MM.1S (cell line): Measurements from ENCODE around the gene PRR23E.

Source experiments
- DNase-seq: peaks from one replicate; pipeline ENCODE4 v3.0.0-alpha.2; 2015
- H2AFZ ChIP-seq: fragments of 300-600 bp; sonication (generic); 2 replicates; pipeline ENCODE4 v1.6.0; 2016; ENCODE audit warnings: antibody characterized with exemption, low read length
- H3F3A ChIP-seq: fragments of 300-600 bp; sonication (generic); 2 replicates; pipeline ENCODE4 v1.6.1; 2016; ENCODE audit warnings: mild to moderate bottlenecking, antibody characterized with exemption, low read length, moderate library complexity, mixed read lengths; ENCODE audit not compliant: insufficient read depth
- H3K27ac ChIP-seq: fragments of 300-600 bp; sonication (generic); 2 replicates; pipeline ENCODE4 v1.5.1; 2016; ENCODE audit warnings: mild to moderate bottlenecking, low read length
- H3K27me3 ChIP-seq: fragments of 300-600 bp; sonication (generic); replicated peaks from 2 replicates; pipeline ENCODE4 v1.6.0; 2016; ENCODE audit warnings: low read length; ENCODE audit not compliant: insufficient read depth
- H3K36me3 ChIP-seq: fragments of 300-600 bp; sonication (generic); replicated peaks from 2 replicates; pipeline ENCODE4 v1.6.1; 2016; ENCODE audit warnings: mild to moderate bottlenecking, low read length, mixed read lengths; ENCODE audit not compliant: insufficient read depth
- H3K4me1 ChIP-seq: fragments of 300-600 bp; sonication (generic); 2 replicates; pipeline ENCODE4 v1.6.1; 2016; ENCODE audit warnings: low read length, mixed read lengths
- H3K4me2 ChIP-seq: fragments of 300-600 bp; sonication (generic); 2 replicates; pipeline ENCODE4 v1.6.0; 2016; ENCODE audit warnings: low read depth, low read length
- H3K4me3 ChIP-seq: fragments of 300-600 bp; sonication (generic); 2 replicates; pipeline ENCODE4 v1.5.1; 2016; ENCODE audit warnings: low read length, mixed read lengths
- H3K79me2 ChIP-seq: fragments of 300-600 bp; sonication (generic); 2 replicates; pipeline ENCODE4 v1.6.1; 2016; ENCODE audit warnings: mixed run types, low read length, mixed read lengths
- H3K9ac ChIP-seq: fragments of 300-600 bp; sonication (generic); 2 replicates; pipeline ENCODE4 v1.6.1; 2016; ENCODE audit warnings: low read length, mixed read lengths
- H3K9me2 ChIP-seq: fragments of 300-600 bp; sonication (generic); replicated peaks from 2 replicates; pipeline ENCODE4 v1.6.1; 2016; ENCODE audit warnings: mild to moderate bottlenecking, low read length, mixed read lengths; ENCODE audit not compliant: insufficient read depth
- H3K9me3 ChIP-seq: fragments of 300-600 bp; sonication (generic); replicated peaks from 2 replicates; pipeline ENCODE4 v1.6.1; 2016; ENCODE audit warnings: mild to moderate bottlenecking, low read length, mixed read lengths; ENCODE audit not compliant: insufficient read depth
- H4K20me1 ChIP-seq: fragments of 300-600 bp; sonication (generic); 2 replicates; pipeline ENCODE4 v1.6.1; 2016; ENCODE audit warnings: mild to moderate bottlenecking, low read length, moderate library complexity, mixed read lengths; ENCODE audit not compliant: insufficient read depth
- EZH2 ChIP-seq: fragments of 300-600 bp; sonication (generic); optimal IDR thresholded peaks from 2 replicates; pipeline ENCODE3; 2017; ENCODE audit warnings: low read depth, mild to moderate bottlenecking, antibody characterized with exemption, low read length, mixed read lengths
- EZH2phosphoT487 ChIP-seq: fragments of 300-600 bp; sonication (generic); IDR thresholded peaks from 2 replicates; pipeline ENCODE4 v1.6.1; 2018; ENCODE audit warnings: antibody characterized with exemption, low read length
- TF ChIP-seq, protein P1 (sequence below): fragments of 300-600 bp; sonication (generic); IDR thresholded peaks from 2 replicates; pipeline ENCODE4 v1.5.1; 2016; ENCODE audit warnings: antibody characterized with exemption, low read length, mixed read lengths

PRR23E gene

DNA sequence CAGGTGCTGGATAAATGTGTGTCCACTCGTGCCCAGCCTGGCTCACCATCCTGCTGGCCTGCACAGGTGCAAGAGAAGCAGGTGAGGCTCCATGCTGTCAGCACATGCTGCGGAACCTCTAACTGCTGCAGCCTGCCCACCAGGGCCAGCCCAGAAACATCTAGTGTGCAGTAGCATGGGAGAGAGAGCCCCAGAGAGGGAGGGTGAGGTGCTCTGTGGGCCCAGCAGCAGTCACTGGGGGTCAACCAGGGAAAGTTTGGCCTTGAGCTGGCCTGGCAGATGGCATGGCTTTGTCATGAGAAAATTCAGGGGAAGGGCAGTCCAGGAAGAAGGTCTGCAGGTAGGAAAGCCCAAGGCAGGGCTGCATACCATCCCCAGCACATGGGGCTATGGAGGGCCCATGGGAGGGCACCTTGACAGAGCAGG lies 18.2 kb upstream of the PRR23E start:
- Histone ChIP-seq H3K36me3 (no peaks in the 10 kb centered on the region), H3K9me2 (no peaks in the 10 kb centered on the region), H3K4me3 (no peak overlapping the region), H3K27ac (no peak overlapping the region), H3K27me3 (peaks cover 8% of the 10 kb centered on the region), H3K79me2 (no peaks in the 10 kb centered on the region), H3K4me1 (no peaks in the 10 kb centered on the region), H2AFZ (no peak overlapping the region), H3K9ac (no peak overlapping the region), H3K4me2 (no peak overlapping the region), H3F3A (no peaks in the 10 kb centered on the region), H4K20me1 (no peaks in the 10 kb centered on the region), H3K9me3 (no peaks in the 10 kb centered on the region)
- TF ChIP-seq EZH2phosphoT487 (no peak), EZH2 (no peak)
- DNase-seq = no peak

DNA sequence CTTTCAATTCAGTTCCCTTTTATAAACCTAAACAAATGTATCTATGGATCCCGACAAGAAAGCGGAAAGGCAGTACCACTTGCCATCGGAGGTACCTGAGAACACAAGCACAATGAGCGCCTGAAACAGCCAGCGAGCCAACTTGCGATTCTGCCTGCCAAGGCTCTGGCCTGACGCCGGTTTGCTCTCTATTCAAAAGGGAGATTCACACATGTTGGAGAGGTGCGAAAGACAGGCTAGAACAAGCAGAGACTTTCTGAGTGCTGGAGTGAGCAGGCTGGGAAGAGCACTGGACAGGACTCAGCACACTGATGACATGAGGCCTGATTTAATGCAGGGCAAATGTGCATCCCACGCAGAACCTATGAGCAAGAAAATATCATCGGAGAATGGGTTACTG lies 17.7 kb upstream of the PRR23E start:
- no peak overlapping the region for H3K9ac ChIP-seq
- no peak overlapping the region for H3K4me3 ChIP-seq
- DNase-seq = no peak
- no peaks in the 10 kb centered on the region for H3K9me3 ChIP-seq
- H4K20me1 ChIP-seq = no peaks in the 10 kb centered on the region
- peaks cover 4% of the 10 kb centered on the region for H3K27me3 ChIP-seq
- no peaks in the 10 kb centered on the region for H3K79me2 ChIP-seq
- H3K9me2 ChIP-seq = no peaks in the 10 kb centered on the region
- H3K4me2 ChIP-seq = no peak overlapping the region
- H3K4me1 ChIP-seq = no peaks in the 10 kb centered on the region
- TF ChIP-seq, protein P1, sequence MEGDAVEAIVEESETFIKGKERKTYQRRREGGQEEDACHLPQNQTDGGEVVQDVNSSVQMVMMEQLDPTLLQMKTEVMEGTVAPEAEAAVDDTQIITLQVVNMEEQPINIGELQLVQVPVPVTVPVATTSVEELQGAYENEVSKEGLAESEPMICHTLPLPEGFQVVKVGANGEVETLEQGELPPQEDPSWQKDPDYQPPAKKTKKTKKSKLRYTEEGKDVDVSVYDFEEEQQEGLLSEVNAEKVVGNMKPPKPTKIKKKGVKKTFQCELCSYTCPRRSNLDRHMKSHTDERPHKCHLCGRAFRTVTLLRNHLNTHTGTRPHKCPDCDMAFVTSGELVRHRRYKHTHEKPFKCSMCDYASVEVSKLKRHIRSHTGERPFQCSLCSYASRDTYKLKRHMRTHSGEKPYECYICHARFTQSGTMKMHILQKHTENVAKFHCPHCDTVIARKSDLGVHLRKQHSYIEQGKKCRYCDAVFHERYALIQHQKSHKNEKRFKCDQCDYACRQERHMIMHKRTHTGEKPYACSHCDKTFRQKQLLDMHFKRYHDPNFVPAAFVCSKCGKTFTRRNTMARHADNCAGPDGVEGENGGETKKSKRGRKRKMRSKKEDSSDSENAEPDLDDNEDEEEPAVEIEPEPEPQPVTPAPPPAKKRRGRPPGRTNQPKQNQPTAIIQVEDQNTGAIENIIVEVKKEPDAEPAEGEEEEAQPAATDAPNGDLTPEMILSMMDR = no peak
- no peak for TF ChIP-seq EZH2phosphoT487
- no peak for TF ChIP-seq EZH2
- no peak overlapping the region for H3K27ac ChIP-seq
- H3F3A ChIP-seq = no peaks in the 10 kb centered on the region
- H3K36me3 ChIP-seq = no peaks in the 10 kb centered on the region
- H2AFZ ChIP-seq = no peak overlapping the region

DNA sequence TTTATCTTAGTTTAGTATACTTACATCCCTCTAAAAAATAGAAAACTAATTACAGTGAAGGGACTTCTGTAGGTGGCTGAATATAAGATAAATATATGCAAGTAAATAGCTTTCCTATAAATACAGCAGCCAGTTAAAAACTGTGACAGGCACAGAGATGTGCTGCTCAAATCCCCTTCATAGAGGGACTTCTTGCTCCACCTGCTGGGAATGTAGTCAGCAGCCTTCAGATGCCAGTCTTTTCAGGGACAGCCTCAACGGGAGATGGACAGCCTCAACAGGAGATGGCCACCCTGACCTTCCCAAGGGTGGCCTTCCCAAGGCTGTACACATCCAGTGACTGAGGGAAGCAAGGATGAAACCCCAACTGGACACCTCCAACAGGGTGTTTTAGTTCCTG lies 15.7 kb upstream of the PRR23E start:
- Histone ChIP-seq H3K4me3 (no peak overlapping the region), H3K9ac (no peak overlapping the region), H3F3A (no peaks in the 10 kb centered on the region), H3K9me3 (no peaks in the 10 kb centered on the region), H3K4me2 (no peak overlapping the region), H3K4me1 (no peaks in the 10 kb centered on the region), H3K27me3 (no peaks in the 10 kb centered on the region; the same call in 1 of the 2 replicates), H3K27ac (no peak overlapping the region), H4K20me1 (no peaks in the 10 kb centered on the region), H3K36me3 (no peaks in the 10 kb centered on the region), H3K9me2 (no peaks in the 10 kb centered on the region), H2AFZ (no peak overlapping the region), H3K79me2 (no peaks in the 10 kb centered on the region)
- no peak for DNase-seq
- TF ChIP-seq EZH2phosphoT487 (no peak), EZH2 (no peak)
- TF ChIP-seq, protein P1 = no peak

DNA sequence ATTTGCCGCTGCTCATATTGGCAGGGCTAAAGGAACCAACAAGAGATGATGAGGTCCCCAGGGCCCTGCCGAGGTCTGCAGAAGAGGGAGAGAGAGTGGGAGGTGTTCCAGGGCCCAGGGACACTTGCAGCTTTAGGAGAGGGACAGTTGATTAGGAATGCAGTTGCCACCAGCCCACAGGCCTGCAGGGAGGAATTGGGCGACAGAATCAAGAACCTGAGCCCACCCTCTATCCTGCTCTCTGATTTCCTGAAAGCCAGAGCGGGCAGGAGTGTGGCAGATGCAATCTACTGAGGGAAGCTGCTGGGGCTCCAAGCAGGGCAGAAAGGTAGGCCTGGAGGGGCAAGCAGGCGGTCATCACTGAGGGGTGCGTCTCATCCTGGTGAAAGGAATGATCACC lies 12.1 kb upstream of the PRR23E start:
- no peak overlapping the region for H3K4me3 ChIP-seq
- no peak overlapping the region for H3K4me2 ChIP-seq
- H3K27ac ChIP-seq = no peak overlapping the region
- H3K9me2 ChIP-seq = no peaks in the 10 kb centered on the region
- H2AFZ ChIP-seq = no peak overlapping the region
- H3F3A ChIP-seq = no peaks in the 10 kb centered on the region
- H3K79me2 ChIP-seq = no peaks in the 10 kb centered on the region
- TF ChIP-seq EZH2 (no peak), EZH2phosphoT487 (no peak)
- TF ChIP-seq, protein P1 = no peak
- no peaks in the 10 kb centered on the region for H3K27me3 ChIP-seq
- DNase-seq = no peak
- no peak overlapping the region for H3K9ac ChIP-seq
- H3K4me1 ChIP-seq = no peaks in the 10 kb centered on the region
- no peaks in the 10 kb centered on the region for H4K20me1 ChIP-seq
- no peaks in the 10 kb centered on the region for H3K9me3 ChIP-seq
- no peaks in the 10 kb centered on the region for H3K36me3 ChIP-seq
